B cell (primary cell): ENCODE data around the gene CCDC93. TPM values are rescaled to one million over a fixed set of nuclear protein-coding genes. Genes with fewer than 3 reads are reported as not detected.

ENCODE experiments used
- ATAC-seq: fragments of 200-7000 bp; cut with Tn5 transposase; one replicate; pipeline ENCODE4 v1.10.0; 2021; ENCODE audit warnings: low read depth, mild to moderate bottlenecking, moderate number of reproducible peaks, moderate library complexity
- CTCF ChIA-PET: fragments of 350-600 bp; sonication (Branson Sonifier 250); formaldehyde crosslinking; loops from one replicate; lab custom pipeline; 2021; ENCODE audit warnings: antibody characterized with exemption, inconsistent platforms; lab: Charles Lee
- POLR2A ChIA-PET: fragments of 350-600 bp; sonication (Branson Sonifier 250); formaldehyde crosslinking; loops from one replicate; lab custom pipeline; 2021; ENCODE audit warnings: antibody characterized with exemption; lab: Charles Lee
- DNase-seq: peaks from one replicate; pipeline ENCODE4 v3.0.0; 2013
- H2AFZ ChIP-seq: 2 replicates; pipeline ENCODE4 v1.6.1; 2012; ENCODE audit warnings: mild to moderate bottlenecking, low read depth, low read length; ENCODE audit not compliant: insufficient read depth, poor library complexity, severe bottlenecking
- H3K27ac ChIP-seq, 2 donors: 1 replicate in 1 of 2; 2 replicates in 1 of 2; pipeline ENCODE4 v1.5.1; 2012 to 2013; ENCODE audit warnings: low read length in 2 of 2, mild to moderate bottlenecking in 2 of 2, moderate library complexity in 1 of 2
- H3K27me3 ChIP-seq, 4 experiments: fragments of 200-600 bp in 1 of 4; sonication (generic) in 1 of 4; replicated peaks in 1 of 4; 1 replicate in 2 of 4; 2 replicates in 2 of 4; pipeline versions ENCODE4 v1.6.1 to v1.7.0; 2013 to 2016; ENCODE audit warnings: low read length in 3 of 4, mild to moderate bottlenecking in 2 of 4, mixed read lengths in 1 of 4, moderate library complexity in 1 of 4; ENCODE audit not compliant: insufficient read depth in 4 of 4, control insufficient read depth in 3 of 4; ENCODE audit errors: control extremely low read depth in 1 of 4
- H3K36me3 ChIP-seq, 2 experiments: replicated peaks in 1 of 2; 1 replicate in 1 of 2; 2 replicates in 1 of 2; pipeline versions ENCODE4 v1.6.1 to v1.7.1; 2013; ENCODE audit warnings: low read length in 1 of 2; ENCODE audit not compliant: insufficient read depth in 2 of 2, control insufficient read depth in 1 of 2; ENCODE audit errors: control extremely low read depth in 1 of 2, extremely low read depth in 1 of 2
- H3K4me1 ChIP-seq, 2 donors: fragments of 200-600 bp in 1 of 2; sonication (generic) in 1 of 2; 1 replicate in 1 of 2; 2 replicates in 1 of 2; pipeline versions ENCODE4 v1.5.1 to v1.6.1; 2013 to 2017; ENCODE audit warnings: low read length in 2 of 2; ENCODE audit not compliant: control insufficient read depth in 2 of 2, insufficient read depth in 2 of 2
- H3K4me2 ChIP-seq: replicated peaks from 2 replicates; pipeline ENCODE3; 2012; ENCODE audit warnings: mild to moderate bottlenecking, low read depth, low read length; ENCODE audit not compliant: poor library complexity, severe bottlenecking
- H3K4me3 ChIP-seq, 5 experiments: fragments of 200-600 bp in 1 of 5; sonication (generic) in 1 of 5; 1 replicate in 3 of 5; 2 replicates in 2 of 5; pipeline versions ENCODE4 v1.5.1 to v1.7.0; 2011 to 2016; ENCODE audit warnings: low read length in 4 of 5, mild to moderate bottlenecking in 4 of 5, low read depth in 2 of 5, control low read depth in 1 of 5, moderate library complexity in 1 of 5; ENCODE audit not compliant: insufficient read depth in 1 of 5; ENCODE audit errors: control extremely low read depth in 1 of 5, extremely low read depth in 1 of 5
- H3K79me2 ChIP-seq: fragments of 200-600 bp; sonication (generic); one replicate; pipeline ENCODE4 v1.6.0; 2016; ENCODE audit warnings: low read length; ENCODE audit not compliant: control insufficient read depth, insufficient read depth
- H3K9ac ChIP-seq: fragments of 200-600 bp; sonication (generic); 2 replicates; pipeline ENCODE4 v1.6.1; 2017; ENCODE audit warnings: mild to moderate bottlenecking, low read length, moderate library complexity
- H3K9me3 ChIP-seq, 3 donors: one replicate each; pipeline versions ENCODE4 v1.6.1 to v1.7.1; 2013; ENCODE audit warnings: low read length in 2 of 3; ENCODE audit not compliant: control insufficient read depth in 2 of 3, insufficient read depth in 1 of 3; ENCODE audit errors: control extremely low read depth in 1 of 3
- H4K20me1 ChIP-seq: 2 replicates; pipeline ENCODE4 v1.6.0; 2012; ENCODE audit warnings: mild to moderate bottlenecking, low read length; ENCODE audit not compliant: insufficient read depth, control insufficient read depth, poor library complexity, severe bottlenecking
- H3K27ac Mint-ChIP-seq: one replicate; pipeline ENCODE4 v1.8.0; 2021; ENCODE audit warnings: mixed read lengths
- H3K27me3 Mint-ChIP-seq: one replicate; pipeline ENCODE4 v1.8.0; 2021; ENCODE audit warnings: mixed read lengths
- H3K4me1 Mint-ChIP-seq: one replicate; pipeline ENCODE4 v1.8.0; 2021; ENCODE audit warnings: mixed read lengths
- H3K4me3 Mint-ChIP-seq: one replicate; pipeline ENCODE4 v1.8.0; 2021; ENCODE audit warnings: mixed read lengths
- H3K9me3 Mint-ChIP-seq: one replicate; pipeline ENCODE4 v1.8.0; 2022; ENCODE audit warnings: mixed read lengths; ENCODE audit not compliant: insufficient read depth
- CTCF ChIP-seq: fragments of 200-600 bp; IDR thresholded peaks from one replicate; pipeline ENCODE4 v1.8.0; 2022; ENCODE audit warnings: antibody characterized with exemption, mild to moderate bottlenecking
- EZH2 ChIP-seq: IDR thresholded peaks from 2 replicates; pipeline ENCODE4 v1.6.1; 2012; ENCODE audit warnings: borderline replicate concordance, low read depth, mild to moderate bottlenecking, moderate library complexity, low read length; ENCODE audit not compliant: insufficient read depth, poor library complexity, severe bottlenecking
- WGBS: methylation state at CpG from one replicate; pipeline ENCODE4 v1.1.5; 2013; ENCODE audit warnings: missing lambda C conversion rate; ENCODE audit not compliant: insufficient coverage; 5-methylcytosine and 5-hydroxymethylcytosine counted together
- intact Hi-C: fragments of 100-400 bp; cut with micrococcal nuclease; formaldehyde crosslinking; loops from one replicate; pipeline ENCODE4 v1.10.0; 2022
- polyA plus RNA-seq: library from polyadenylated mRNA; depleted of rRNA; stranded (reverse); fragments of >200 nt; gene quantifications from 2 replicates; pipeline ENCODE4 v1.2.3, GENCODE V29; 2012
- total RNA-seq, 2 donors: library from RNA; stranded (reverse); fragments of 120-200 nt in 1 of 2; gene quantifications; 1 replicate in 1 of 2; 2 replicates in 1 of 2; pipeline versions ENCODE4 v1.2.3 to v1.2.4, GENCODE V29; 2013 to 2022

CCDC93 gene
- total and polyA plus RNA-seq, 2 donors (not counting 1 experiment from before 2014, with no cell fraction given) = 17.5 to 79.6 TPM

- POLR2A ChIA-PET = no interaction called here
- no peak overlapping the region for H3K9ac ChIP-seq
- no peaks in the 10 kb centered on the region for H3K4me1 Mint-ChIP-seq
- intact Hi-C loops = no loop called here
- H2AFZ ChIP-seq = no peak overlapping the region
- ATAC-seq = no peak
- no peak overlapping the region for H3K4me3 ChIP-seq
- H3K27ac ChIP-seq = no peak overlapping the region
- TF ChIP-seq EZH2 (no peak), CTCF (no peak)
- no peak overlapping the region for H3K4me3 Mint-ChIP-seq
- peaks cover 4 to 64% of the 10 kb centered on the region in 2 experiments for H3K36me3 ChIP-seq
- H4K20me1 ChIP-seq = no peaks in the 10 kb centered on the region
- no peaks in the 10 kb centered on the region for H3K9me3 Mint-ChIP-seq
- CTCF ChIA-PET = interaction anchor here (1.4 to 2.1 kb wide), 3 partner anchors 11 to 42 kb away, joined by 4 to 7 read pairs (median 4); no protein-coding TSS in a partner anchor
- no peaks in the 10 kb centered on the region for H3K9me3 ChIP-seq
- peaks cover 4% of the 10 kb centered on the region for H3K79me2 ChIP-seq
- H3K27me3 ChIP-seq = no peaks in the 10 kb centered on the region
- H3K27me3 Mint-ChIP-seq = no peaks in the 10 kb centered on the region
- DNase-seq = no peak
- no peak overlapping the region for H3K27ac Mint-ChIP-seq
- H3K4me1 ChIP-seq = no peaks in the 10 kb centered on the region
- WGBS = no CpG with 5 or more reads among the region's 3 CpGs
- no peak overlapping the region for H3K4me2 ChIP-seq
Measured at GRCh38 chr2:117961201-117961600, 52.7 kb downstream of the CCDC93 start.

- no peaks in the 10 kb centered on the region for H3K9me3 ChIP-seq
- H2AFZ ChIP-seq = no peak overlapping the region
- no peaks in the 10 kb centered on the region for H3K27me3 ChIP-seq
- DNase-seq = no peak
- peaks cover 4 to 66% of the 10 kb centered on the region in 2 experiments for H3K36me3 ChIP-seq
- no peaks in the 10 kb centered on the region for H4K20me1 ChIP-seq
- ATAC-seq = no peak
- WGBS = 100% methylated on average over 1 of the region's 4 CpGs
- H3K27ac ChIP-seq = no peak overlapping the region
- intact Hi-C loops = no loop called here
- Mint-ChIP-seq H3K4me1 (no peaks in the 10 kb centered on the region), H3K4me3 (no peak overlapping the region), H3K27me3 (no peaks in the 10 kb centered on the region), H3K9me3 (no peaks in the 10 kb centered on the region), H3K27ac (no peak overlapping the region)
- H3K4me3 ChIP-seq = no peak overlapping the region
- peaks cover 4% of the 10 kb centered on the region for H3K79me2 ChIP-seq
- ChIA-PET POLR2A (no interaction called here), CTCF (interaction anchor here (1.4 to 2.1 kb wide), 3 partner anchors 10 to 43 kb away, joined by 4 to 7 read pairs (median 4); no protein-coding TSS in a partner anchor)
- no peaks in the 10 kb centered on the region for H3K4me1 ChIP-seq
- H3K9ac ChIP-seq = no peak overlapping the region
- no peak overlapping the region for H3K4me2 ChIP-seq
- no peak for TF ChIP-seq CTCF
- TF ChIP-seq EZH2 = no peak
Measured at GRCh38 chr2:117960231-117960630, 53.6 kb downstream of the CCDC93 start.
